ENCODE results near the gene LRRC8B. TPM values are rescaled to one million over a fixed set of nuclear protein-coding genes. Genes with fewer than 3 reads are reported as not detected.
"Not testable (repeated sequence)": the region's sequence is repeated elsewhere in the genome, so short reads cannot be mapped to it uniquely, and the experiment has no call there.

Gene LRRC8B
- total RNA-seq, 1 experiment from 2014 or later, result 9.7 TPM

- no peaks in the 10 kb centered on the region for H3K27me3 Mint-ChIP-seq (ENCODE audit: insufficient read depth, unreplicated experiment)
- TF ChIP-seq, protein P1, sequence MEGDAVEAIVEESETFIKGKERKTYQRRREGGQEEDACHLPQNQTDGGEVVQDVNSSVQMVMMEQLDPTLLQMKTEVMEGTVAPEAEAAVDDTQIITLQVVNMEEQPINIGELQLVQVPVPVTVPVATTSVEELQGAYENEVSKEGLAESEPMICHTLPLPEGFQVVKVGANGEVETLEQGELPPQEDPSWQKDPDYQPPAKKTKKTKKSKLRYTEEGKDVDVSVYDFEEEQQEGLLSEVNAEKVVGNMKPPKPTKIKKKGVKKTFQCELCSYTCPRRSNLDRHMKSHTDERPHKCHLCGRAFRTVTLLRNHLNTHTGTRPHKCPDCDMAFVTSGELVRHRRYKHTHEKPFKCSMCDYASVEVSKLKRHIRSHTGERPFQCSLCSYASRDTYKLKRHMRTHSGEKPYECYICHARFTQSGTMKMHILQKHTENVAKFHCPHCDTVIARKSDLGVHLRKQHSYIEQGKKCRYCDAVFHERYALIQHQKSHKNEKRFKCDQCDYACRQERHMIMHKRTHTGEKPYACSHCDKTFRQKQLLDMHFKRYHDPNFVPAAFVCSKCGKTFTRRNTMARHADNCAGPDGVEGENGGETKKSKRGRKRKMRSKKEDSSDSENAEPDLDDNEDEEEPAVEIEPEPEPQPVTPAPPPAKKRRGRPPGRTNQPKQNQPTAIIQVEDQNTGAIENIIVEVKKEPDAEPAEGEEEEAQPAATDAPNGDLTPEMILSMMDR (IDR thresholded peaks at IDR 0.05; ENCODE audit: unreplicated experiment), result no peak
- peaks cover 4% of the 10 kb centered on the region for H3K36me3 Mint-ChIP-seq (ENCODE audit: insufficient read depth, unreplicated experiment)
- DNase-seq (ENCODE audit: unreplicated experiment), result peak; percentile 26
- CTCF ChIA-PET, result interaction anchor here (0.6 to 1.1 kb wide), 4 partner anchors 9 to 108 kb away, joined by 3 to 4 read pairs (median 4); no protein-coding TSS in a partner anchor
- BruUV-seq (replicated peaks), result no TSS peak
- H3K4me1 Mint-ChIP-seq (ENCODE audit: insufficient read depth, unreplicated experiment), result peaks cover 34% of the 10 kb centered on the region
- intact Hi-C loops (cut with micrococcal nuclease), result no loop called here
- H3K4me3 Mint-ChIP-seq (ENCODE audit: unreplicated experiment), result no peak overlapping the region
- H3K27ac Mint-ChIP-seq (ENCODE audit: low read depth, unreplicated experiment), result no peak overlapping the region
- POLR2A ChIA-PET, result interaction anchor here (0.6 to 1.6 kb wide), 3 partner anchors 11 to 44 kb away, joined by 4 to 5 read pairs (median 4); no protein-coding TSS in a partner anchor
- H3K9me3 Mint-ChIP-seq (ENCODE audit: unreplicated experiment), result no peaks in the 10 kb centered on the region
Observed at GRCh38 chr1:89590341-89591080, 65.9 kb downstream of the LRRC8B start.

- not testable (repeated sequence) for H3K27me3 Mint-ChIP-seq (ENCODE audit: insufficient read depth, unreplicated experiment)
Observed at GRCh38 chr1:89592861-89593302, 68.3 kb downstream of the LRRC8B start.

GRCh38 chr1:89594096-89594740 lies 69.6 kb downstream of the LRRC8B start:
- Mint-ChIP-seq H3K27ac (ENCODE audit: low read depth, unreplicated experiment) (peak overlapping the region; percentile 31), H3K4me1 (ENCODE audit: insufficient read depth, unreplicated experiment) (peaks cover 39% of the 10 kb centered on the region), H3K27me3 (ENCODE audit: insufficient read depth, unreplicated experiment) (no peaks in the 10 kb centered on the region), H3K36me3 (ENCODE audit: insufficient read depth, unreplicated experiment) (peaks cover 4% of the 10 kb centered on the region), H3K9me3 (ENCODE audit: unreplicated experiment) (no peaks in the 10 kb centered on the region), H3K4me3 (ENCODE audit: unreplicated experiment) (no peak overlapping the region)
- ChIA-PET POLR2A (interaction anchor here (1.2 to 1.3 kb wide), 2 partner anchors 9 to 13 kb away, joined by 4 to 5 read pairs; no protein-coding TSS in a partner anchor), CTCF (interaction anchor here (0.6 to 5.0 kb wide), 7 partner anchors 9 to 403 kb away, joined by 3 to 26 read pairs (median 4); no protein-coding TSS in a partner anchor)
- DNase-seq (ENCODE audit: unreplicated experiment), result no peak
- intact Hi-C loops (cut with micrococcal nuclease), result no loop called here
- no TSS peak for BruUV-seq (replicated peaks)
- TF ChIP-seq, protein P1 (IDR thresholded peaks at IDR 0.05; ENCODE audit: unreplicated experiment), result no peak

More at GRCh38 chr1:89592861-89593302, 68.3 kb downstream of the LRRC8B start:
- intact Hi-C loops (cut with micrococcal nuclease); POLR2A ChIA-PET; H3K4me3 Mint-ChIP-seq (ENCODE audit: unreplicated experiment); H3K9me3 Mint-ChIP-seq (ENCODE audit: unreplicated experiment); H3K36me3 Mint-ChIP-seq (ENCODE audit: insufficient read depth, unreplicated experiment): not testable (repeated sequence)
- CTCF ChIA-PET, result interaction anchor here (0.6 to 5.0 kb wide), 8 partner anchors 12 to 250 kb away, joined by 3 to 26 read pairs (median 3); no protein-coding TSS in a partner anchor
- DNase-seq (ENCODE audit: unreplicated experiment), result peak; percentile 60
- Mint-ChIP-seq H3K27ac (ENCODE audit: low read depth, unreplicated experiment) (peak overlapping the region; percentile 31), H3K4me1 (ENCODE audit: insufficient read depth, unreplicated experiment) (peaks cover 39% of the 10 kb centered on the region)
- TSS peak; percentile 19 for BruUV-seq (replicated peaks)

- H3K36me3 Mint-ChIP-seq (ENCODE audit: insufficient read depth, unreplicated experiment), result no peaks in the 10 kb centered on the region
- no TSS peak for BruUV-seq (replicated peaks)
- CTCF ChIA-PET, result interaction anchor here (0.6 to 4.9 kb wide), 8 partner anchors 20 to 166 kb away, joined by 3 to 58 read pairs (median 6); no protein-coding TSS in a partner anchor
- no peak overlapping the region for H3K4me3 Mint-ChIP-seq (ENCODE audit: unreplicated experiment)
- no peak overlapping the region for H3K27ac Mint-ChIP-seq (ENCODE audit: low read depth, unreplicated experiment)
- peaks cover 28% of the 10 kb centered on the region for H3K4me1 Mint-ChIP-seq (ENCODE audit: insufficient read depth, unreplicated experiment)
- H3K27me3 Mint-ChIP-seq (ENCODE audit: insufficient read depth, unreplicated experiment), result no peaks in the 10 kb centered on the region
- TF ChIP-seq, protein P1 (IDR thresholded peaks at IDR 0.05; ENCODE audit: unreplicated experiment), result no peak
- intact Hi-C loops (cut with micrococcal nuclease), result no loop called here
- no peak for DNase-seq (ENCODE audit: unreplicated experiment)
- H3K9me3 Mint-ChIP-seq (ENCODE audit: unreplicated experiment), result no peaks in the 10 kb centered on the region
- POLR2A ChIA-PET, result interaction anchor here (0.6 to 0.9 kb wide), 2 partner anchors 31 to 166 kb away, joined by 3 read pairs; no protein-coding TSS in a partner anchor
Observed at GRCh38 chr1:89596698-89597097, 72.1 kb downstream of the LRRC8B start.

Data from MCF 10A (cell line).